Nephron progenitor cell (in vitro differentiated cells): ENCODE data around the gene MAPRE2.
"Not testable (repeated sequence)": the region's sequence is repeated elsewhere in the genome, so short reads cannot be mapped to it uniquely, and the experiment has no call there.

Source experiments
- DNase-seq: peaks from one replicate; pipeline ENCODE4 v3.0.0; 2021
- H3K27ac Mint-ChIP-seq: 2 replicates; pipeline ENCODE4 v1.8.0; 2021; ENCODE audit warnings: mild to moderate bottlenecking, moderate library complexity, mixed read lengths
- H3K27me3 Mint-ChIP-seq: 2 replicates; pipeline ENCODE4 v1.8.0; 2021; ENCODE audit warnings: mild to moderate bottlenecking, low read depth, mixed read lengths; ENCODE audit not compliant: poor library complexity
- H3K36me3 Mint-ChIP-seq: 2 replicates; pipeline ENCODE4 v1.8.0; 2021; ENCODE audit warnings: low read depth, mixed read lengths
- H3K4me1 Mint-ChIP-seq: 2 replicates; pipeline ENCODE4 v1.8.0; 2021; ENCODE audit warnings: mixed read lengths
- H3K4me3 Mint-ChIP-seq: 2 replicates; pipeline ENCODE4 v1.8.0; 2021; ENCODE audit warnings: mild to moderate bottlenecking, moderate library complexity, mixed read lengths
- H3K9me3 Mint-ChIP-seq: 2 replicates; pipeline ENCODE4 v1.8.0; 2021; ENCODE audit warnings: mild to moderate bottlenecking, moderate library complexity, mixed read lengths
- CTCF ChIP-seq: fragments of 200-600 bp; sonication (generic); IDR thresholded peaks from 2 replicates; pipeline ENCODE4 v1.5.0; 2021; ENCODE audit warnings: antibody characterized with exemption

Gene MAPRE2

GRCh38 chr18:35106013-35106844, 65.0 kb downstream of the MAPRE2 start:
- no peak overlapping the region for H3K4me3 Mint-ChIP-seq
- no peak for TF ChIP-seq CTCF

GRCh38 chr18:35106845-35107148, 65.6 kb downstream of the MAPRE2 start:
- DNase-seq = no peak
- TF ChIP-seq CTCF = no peak
- H3K27ac Mint-ChIP-seq = no peak overlapping the region
- peaks cover 44% of the 10 kb centered on the region for H3K9me3 Mint-ChIP-seq
- no peaks in the 10 kb centered on the region for H3K27me3 Mint-ChIP-seq
- peaks cover 57% of the 10 kb centered on the region for H3K36me3 Mint-ChIP-seq
- H3K4me3 Mint-ChIP-seq = no peak overlapping the region
- H3K4me1 Mint-ChIP-seq = no peaks in the 10 kb centered on the region

More at GRCh38 chr18:35106013-35106844, 65.0 kb downstream of the MAPRE2 start:
- no peaks in the 10 kb centered on the region for H3K4me1 Mint-ChIP-seq
- no peak overlapping the region for H3K27ac Mint-ChIP-seq
- no peaks in the 10 kb centered on the region for H3K27me3 Mint-ChIP-seq
- no peak for DNase-seq
- H3K9me3 Mint-ChIP-seq = peaks cover 38% of the 10 kb centered on the region
- H3K36me3 Mint-ChIP-seq = peaks cover 57% of the 10 kb centered on the region

- Mint-ChIP-seq H3K4me1 (no peaks in the 10 kb centered on the region), H3K4me3 (no peak overlapping the region), H3K27ac (no peak overlapping the region), H3K36me3 (peaks cover 57% of the 10 kb centered on the region), H3K9me3 (peaks cover 48% of the 10 kb centered on the region), H3K27me3 (peaks cover 3% of the 10 kb centered on the region)
- no peak for TF ChIP-seq CTCF
- no peak for DNase-seq
Observed at GRCh38 chr18:35107216-35107615, 66.0 kb downstream of the MAPRE2 start.

- peaks cover 63% of the 10 kb centered on the region for H3K36me3 Mint-ChIP-seq
- DNase-seq, H3K27ac Mint-ChIP-seq, H3K4me1 Mint-ChIP-seq, H3K27me3 Mint-ChIP-seq, H3K4me3 Mint-ChIP-seq: not testable (repeated sequence)
- peaks cover 57% of the 10 kb centered on the region for H3K9me3 Mint-ChIP-seq
Observed at GRCh38 chr18:35108088-35108487, 66.9 kb downstream of the MAPRE2 start.

GRCh38 chr18:35110059-35110458, 68.8 kb downstream of the MAPRE2 start:
- no peak overlapping the region for H3K27ac Mint-ChIP-seq
- H3K36me3 Mint-ChIP-seq = peaks cover 79% of the 10 kb centered on the region
- H3K4me3 Mint-ChIP-seq = no peak overlapping the region
- H3K4me1 Mint-ChIP-seq = no peaks in the 10 kb centered on the region
- peaks cover 3% of the 10 kb centered on the region for H3K27me3 Mint-ChIP-seq
- peaks cover 63% of the 10 kb centered on the region for H3K9me3 Mint-ChIP-seq
- no peak for DNase-seq
- TF ChIP-seq CTCF = no peak

- H3K4me1 Mint-ChIP-seq = peaks cover under 1% of the 10 kb centered on the region
- no peak for TF ChIP-seq CTCF
- no peak overlapping the region for H3K27ac Mint-ChIP-seq
- H3K4me3 Mint-ChIP-seq = no peak overlapping the region
- peaks cover 63% of the 10 kb centered on the region for H3K9me3 Mint-ChIP-seq
- peaks cover 3% of the 10 kb centered on the region for H3K27me3 Mint-ChIP-seq
- DNase-seq = no peak
- H3K36me3 Mint-ChIP-seq = peaks cover 86% of the 10 kb centered on the region
Observed at GRCh38 chr18:35110554-35111485, 69.6 kb downstream of the MAPRE2 start.
